Tibial nerve (tissue), 4 donors: Measurements from ENCODE around the gene NCMAP.

Experiments
- EP300 ChIP-seq, 2 donors: sonication (generic); formaldehyde crosslinking; IDR thresholded peaks; one replicate each; pipeline ENCODE4 v1.6.1; 2017; ENCODE audit warnings: antibody characterized with exemption in 2 of 2, mild to moderate bottlenecking in 1 of 2
- POLR2A ChIP-seq, 2 donors: fragments of 450-650 bp; IDR thresholded peaks; one replicate each; pipeline ENCODE4 v1.6.1; 2017; ENCODE audit warnings: antibody characterized with exemption in 2 of 2, mild to moderate bottlenecking in 2 of 2, moderate library complexity in 2 of 2
- TF ChIP-seq, protein P1 (sequence below), 5 experiments: fragments of 200-600 bp in 3 of 5; fragments of 450-650 bp in 2 of 5; sonication (generic) in 3 of 5; IDR thresholded peaks; one replicate each; pipeline ENCODE4 v1.5.1; 2016 to 2019; ENCODE audit warnings: antibody characterized with exemption in 5 of 5, mild to moderate bottlenecking in 3 of 5, moderate library complexity in 2 of 5

DNA sequence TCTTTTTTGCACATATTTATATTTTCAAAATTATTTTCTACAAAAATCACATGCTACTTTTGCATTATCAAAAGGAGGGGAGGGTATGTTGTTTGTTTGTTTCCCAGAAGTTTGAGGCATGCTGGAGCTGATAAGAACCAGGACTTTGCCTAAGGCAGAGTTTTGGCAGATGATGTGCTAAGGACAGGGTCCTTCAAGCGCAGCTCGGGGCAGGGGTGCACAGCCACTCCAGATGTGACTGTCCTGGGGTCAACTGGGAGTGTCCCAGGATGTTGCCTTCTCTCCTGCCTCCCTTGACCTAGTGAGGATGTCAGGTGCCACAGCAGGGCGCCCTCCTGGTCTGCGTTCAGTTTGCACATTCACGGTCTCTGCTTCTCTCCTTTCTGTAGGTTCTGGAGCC lies 44.7 kb downstream of the NCMAP start:
- TF ChIP-seq POLR2A (IDR thresholded peaks at IDR 0.05) (no peak), EP300 (IDR thresholded peaks at IDR 0.05) (no peak)
- TF ChIP-seq, protein P1, sequence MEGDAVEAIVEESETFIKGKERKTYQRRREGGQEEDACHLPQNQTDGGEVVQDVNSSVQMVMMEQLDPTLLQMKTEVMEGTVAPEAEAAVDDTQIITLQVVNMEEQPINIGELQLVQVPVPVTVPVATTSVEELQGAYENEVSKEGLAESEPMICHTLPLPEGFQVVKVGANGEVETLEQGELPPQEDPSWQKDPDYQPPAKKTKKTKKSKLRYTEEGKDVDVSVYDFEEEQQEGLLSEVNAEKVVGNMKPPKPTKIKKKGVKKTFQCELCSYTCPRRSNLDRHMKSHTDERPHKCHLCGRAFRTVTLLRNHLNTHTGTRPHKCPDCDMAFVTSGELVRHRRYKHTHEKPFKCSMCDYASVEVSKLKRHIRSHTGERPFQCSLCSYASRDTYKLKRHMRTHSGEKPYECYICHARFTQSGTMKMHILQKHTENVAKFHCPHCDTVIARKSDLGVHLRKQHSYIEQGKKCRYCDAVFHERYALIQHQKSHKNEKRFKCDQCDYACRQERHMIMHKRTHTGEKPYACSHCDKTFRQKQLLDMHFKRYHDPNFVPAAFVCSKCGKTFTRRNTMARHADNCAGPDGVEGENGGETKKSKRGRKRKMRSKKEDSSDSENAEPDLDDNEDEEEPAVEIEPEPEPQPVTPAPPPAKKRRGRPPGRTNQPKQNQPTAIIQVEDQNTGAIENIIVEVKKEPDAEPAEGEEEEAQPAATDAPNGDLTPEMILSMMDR (IDR thresholded peaks at IDR 0.05): no peak
